Uterine smooth muscle cell (primary cell): ENCODE measurements around the gene SEC11A. TPM values are rescaled to one million over a fixed set of nuclear protein-coding genes. Genes with fewer than 3 reads are reported as not detected.

ENCODE experiments used
- total RNA-seq: library from RNA; depleted of rRNA; stranded (reverse); fragments of >200 nt; gene quantifications from 2 replicates; pipeline ENCODE4 v1.2.3, GENCODE V29; 2014

The SEC11A gene
- 277 and 309 TPM in 2 replicates for total RNA-seq

GRCh38 chr15:84716036-84716732 lies at the start of gene SEC11A:
TSS of gene SEC11A (minus strand) at chr15:84716139. CDS start at chr15:84716075, 64 bp downstream.

GRCh38 chr15:84748274-84749110 lies 32.6 kb upstream of the SEC11A start, which contains the start of gene ZNF592:
TSS of gene ZNF592 (plus strand) at chr15:84748592. CDS start at chr15:84782676, 34,084 bp downstream.

GRCh38 chr15:84658080-84658787 lies 57.7 kb downstream of the SEC11A start, which contains the start of gene NMB:
TSS of gene NMB (minus strand) at chr15:84658199. CDS start at chr15:84658152, 47 bp downstream.

GRCh38 chr15:84653910-84654688 lies 61.8 kb downstream of the SEC11A start, which contains the start of gene WDR73:
TSS of gene WDR73 (minus strand) at chr15:84654283. CDS start at chr15:84654274, 9 bp downstream.

Other genes with a start within 250 kb of the SEC11A start
- 7.4 and 8.1 TPM in 2 replicates for gene ZSCAN2, start 115.1 kb downstream of the SEC11A start, total RNA-seq
- gene WDR73, start 61.9 kb downstream of the SEC11A start, total RNA-seq: 30.4 and 32.2 TPM in 2 replicates
- gene NMB, start 57.9 kb downstream of the SEC11A start, total RNA-seq: 3.6 and 4.0 TPM in 2 replicates
- 3.3 and 3.7 TPM in 2 replicates for gene ZNF592, start 32.5 kb upstream of the SEC11A start, total RNA-seq
- gene ALPK3, start 101.2 kb upstream of the SEC11A start, total RNA-seq: 0.11 and 0.25 TPM in 2 replicates
- gene SLC28A1, start 168.5 kb upstream of the SEC11A start, total RNA-seq: under 0.01 and 0.12 TPM in 2 replicates